ENCODE measurements around the gene MINK1. TPM values are rescaled to one million over a fixed set of nuclear protein-coding genes. Genes with fewer than 3 reads are reported as not detected.

MINK1 gene
- total and polyA plus RNA-seq, 2 of the 8 experiments (the other 6 are each of a cell fraction or from before 2014, with no cell fraction given) = 26.9 to 77.7 TPM

GRCh38 chr17:4945944-4946280 is 112.8 kb downstream of the MINK1 start:
- POLR2A ChIA-PET (ENCODE audit: partially characterized antibody) = interaction anchor here (0.7 to 32.4 kb wide), 14 partner anchors 1 to 241 kb away, joined by 3 to 987 read pairs (median 10); partner anchors contain the start of genes C17orf107, CAMTA2, ENO3 and GP1BA
- Histone ChIP-seq H2AFZ (ENCODE audit: low read length) (no peak overlapping the region), H3K4me2 (ENCODE audit: insufficient read depth in 1 of 2, low read depth in 2 of 2, low read length in 2 of 2) (peak overlapping the region; percentile 67 to 95), H3K14ac (ENCODE audit: insufficient read length) (no peak overlapping the region), H3K36me3 (ENCODE audit: control insufficient read depth in 2 of 4, insufficient read depth in 4 of 4, low read length in 3 of 4) (peaks cover 8 to 42% (median 28%) of the 10 kb centered on the region in 4 experiments), H3K4ac (replicated peaks; ENCODE audit: insufficient read length, low read depth, low read length) (no peak overlapping the region), H3K23me2 (ENCODE audit: low read depth, low read length) (peaks cover 22% of the 10 kb centered on the region), H4K91ac (replicated peaks; ENCODE audit: insufficient read length, low read length) (no peak overlapping the region), H3K27me3 (replicated peaks in 1 of 4; ENCODE audit: control insufficient read depth in 3 of 4, extremely low read depth in 1 of 4, insufficient read depth in 3 of 4, low read length in 3 of 4) (no peaks in the 10 kb centered on the region), H3K9me3 (ENCODE audit: insufficient read depth in 2 of 2, low read depth in 1 of 2, low read length in 1 of 2) (no peaks in the 10 kb centered on the region), H3K79me1 (ENCODE audit: low read depth, low read length) (peaks cover 2% of the 10 kb centered on the region; the same call in 1 of the 2 replicates), H3K9ac (replicated peaks in 1 of 4; ENCODE audit: extremely low read depth in 1 of 4, low read depth in 3 of 4, low read length in 3 of 4) (no peak overlapping the region; a peak in 1 of 7 replicates), H4K8ac (ENCODE audit: extremely low read depth, insufficient read depth, low read length) (no peak overlapping the region; the same call in 1 of the 2 replicates), H2BK120ac (replicated peaks; ENCODE audit: low read depth, low read length) (no peak overlapping the region), H2BK12ac (ENCODE audit: low read depth, low read length) (no peak overlapping the region), H3K79me2 (ENCODE audit: control insufficient read depth in 1 of 2, insufficient read depth in 2 of 2, low read length in 2 of 2) (peaks cover 8 to 55% of the 10 kb centered on the region in 2 experiments), H3K23ac (ENCODE audit: insufficient read length) (no peak overlapping the region), H2BK15ac (ENCODE audit: low read length) (no peak overlapping the region), H3K18ac (ENCODE audit: extremely low read depth, low read length) (no peak overlapping the region), H3K4me1 (replicated peaks in 1 of 4; ENCODE audit: control insufficient read depth in 3 of 4, insufficient read depth in 4 of 4, low read length in 3 of 4) (peaks cover 4 to 10% (median 5%) of the 10 kb centered on the region in 4 experiments), H4K20me1 (replicated peaks in 1 of 2; ENCODE audit: control insufficient read depth in 1 of 2, insufficient read depth in 2 of 2, low read length in 2 of 2) (peaks cover 16 to 23% of the 10 kb centered on the region in 2 experiments), H3K56ac (replicated peaks; ENCODE audit: insufficient read length, low read depth, low read length) (no peak overlapping the region), H3K4me3 (ENCODE audit: extremely low read depth in 1 of 4, insufficient read depth in 2 of 4, low read depth in 3 of 4, low read length in 4 of 4) (peak overlapping the region in 2 of 4 experiments; percentile 75 to 97; a peak in 3 of 8 replicates), H2BK5ac (ENCODE audit: low read depth, low read length) (no peak overlapping the region), H2AK5ac (ENCODE audit: low read depth, low read length) (no peak overlapping the region), H4K5ac (ENCODE audit: insufficient read length, low read depth, low read length) (no peak overlapping the region), H2BK20ac (ENCODE audit: low read length) (no peak overlapping the region), H3K27ac (ENCODE audit: low read depth, low read length) (no peak overlapping the region)
- WGBS, 2 experiments (ENCODE audit: extremely low coverage in 1 of 2, insufficient coverage in 1 of 2, insufficient read length in 1 of 2, insufficient replicate concordance in 2 of 2, low coverage in 1 of 2, low lambda C conversion rate in 2 of 2, missing lambda C conversion rate in 1 of 2) = 78% methylated on average over 3 of the region's 4 CpGs; no CpG with 5 or more reads in 1 of the 2 experiments
- CTCF ChIA-PET (ENCODE audit: partially characterized antibody) = interaction anchor here (1.5 kb wide), 1 partner anchor 37 kb away, joined by 5 read pairs; no protein-coding TSS in a partner anchor
- no peak for TF ChIP-seq JUND (IDR thresholded peaks at IDR 0.05; ENCODE audit: low read length)
- TF ChIP-seq SIN3A (conservative IDR thresholded peaks at IDR 0.05 in 1 of 2, IDR thresholded peaks at IDR 0.05 in 1 of 2; ENCODE audit: low read depth in 1 of 2, low read length in 2 of 2) = 0 out of 4 replicates have a peak, but pooled peaks of 1 of the 2 experiments have one; percentile 25
- peak; percentile 49; the same call in 1 of the 2 replicates for TF ChIP-seq POLR2AphosphoS5 (IDR thresholded peaks at IDR 0.05; ENCODE audit: low read depth, low read length)
- no peak for DNase-seq (ENCODE audit: low read depth in 1 of 2, low spot score in 2 of 2)
- FAIRE-seq = no peak
